K562 (cell line): ENCODE results near the gene DHX58. TPM values are rescaled to one million over a fixed set of nuclear protein-coding genes. Genes with fewer than 3 reads are reported as not detected.

ENCODE experiments used
- BRF1 ChIP-seq: IDR thresholded peaks from 3 replicates; pipeline ENCODE4 v1.6.1; 2011; ENCODE audit warnings: borderline replicate concordance, mild to moderate bottlenecking; ENCODE audit not compliant: insufficient read length; ENCODE audit errors: extremely low read depth
- CBFB ChIP-seq: sonication (generic); formaldehyde crosslinking; IDR thresholded peaks from 2 replicates; pipeline ENCODE4 v1.4.0; 2020; ENCODE audit warnings: mild to moderate bottlenecking, missing genetic modification reagents
- CREB3L1 ChIP-seq: fragments of 450-650 bp; IDR thresholded peaks from 2 replicates; pipeline ENCODE4 v1.6.1; 2014; ENCODE audit warnings: low read depth, mild to moderate bottlenecking, moderate library complexity, borderline replicate concordance
- FUS ChIP-seq: fragments of 200-400 bp; formaldehyde crosslinking; optimal IDR thresholded peaks from 2 replicates; pipeline ENCODE3; 2017; ENCODE audit warnings: low read depth, low read length
- HLTF ChIP-seq: fragments of 450-650 bp; IDR thresholded peaks from 2 replicates; pipeline ENCODE4 v1.6.1; 2016
- KDM5B ChIP-seq: fragments of 200-600 bp; sonication (generic); IDR thresholded peaks from 2 replicates; pipeline ENCODE4 v1.6.1; 2012; ENCODE audit warnings: low read depth, mild to moderate bottlenecking, moderate library complexity, low read length, control low read depth, inconsistent platforms; ENCODE audit not compliant: insufficient replicate concordance
- NCOR1 ChIP-seq: fragments of 450-650 bp; IDR thresholded peaks from 2 replicates; pipeline ENCODE4 v1.6.1; 2016; ENCODE audit warnings: mild to moderate bottlenecking, moderate library complexity
- NFRKB ChIP-seq: fragments of 450-650 bp; IDR thresholded peaks from 2 replicates; pipeline ENCODE4 v1.6.1; 2016; ENCODE audit warnings: low read depth
- NR2C1 ChIP-seq, 2 experiments: fragments of 450-650 bp; IDR thresholded peaks; 2 replicates each; pipeline ENCODE4 v1.6.1; 2017; ENCODE audit warnings: mild to moderate bottlenecking in 2 of 2, antibody characterized with exemption in 1 of 2, inconsistent platforms in 1 of 2, missing compliant biosample characterization in 1 of 2, missing genetic modification characterization in 1 of 2
- REST ChIP-seq, 2 experiments: fragments of 450-650 bp; formaldehyde crosslinking in 1 of 2; IDR thresholded peaks; 2 replicates each; pipeline versions ENCODE4 v1.4.0 to v1.6.1; 2014 to 2020; ENCODE audit warnings: mild to moderate bottlenecking in 2 of 2, borderline replicate concordance in 1 of 2, low read depth in 1 of 2
- SIX5 ChIP-seq, 2 experiments: IDR thresholded peaks; 2 replicates each; pipeline ENCODE4 v1.6.1; 2011; ENCODE audit warnings: low read length in 2 of 2, borderline replicate concordance in 1 of 2, low read depth in 1 of 2, mild to moderate bottlenecking in 1 of 2, moderate library complexity in 1 of 2; ENCODE audit not compliant: insufficient read depth in 1 of 2
- SOX6 ChIP-seq: fragments of 450-650 bp; IDR thresholded peaks from 2 replicates; pipeline ENCODE4 v1.6.1; 2014; ENCODE audit warnings: mild to moderate bottlenecking
- SREBF1 ChIP-seq: fragments of 150-350 bp; IDR thresholded peaks from 2 replicates; pipeline ENCODE4 v1.6.1; 2014; ENCODE audit warnings: antibody characterized with exemption, low read depth, low read length, borderline replicate concordance
- TAF1 ChIP-seq: IDR thresholded peaks from 2 replicates; pipeline ENCODE4 v1.6.1; 2011; ENCODE audit warnings: mild to moderate bottlenecking, low read length, moderate library complexity; ENCODE audit not compliant: insufficient read depth, control insufficient read depth, severe bottlenecking; ENCODE audit errors: extremely low read depth
- polyA plus RNA-seq, 8 experiments: library from polyadenylated mRNA; depleted of rRNA in 4 of 8; stranded (reverse) in 5 of 8; unstranded in 3 of 8; fragments of >200 nt; fragmentation: Nextera tagmentation in 2 of 8; fragmentation: Illumina TruSeq in 1 of 8; extraction: Ambion mirVana in 2 of 8; extraction: Trizol in 1 of 8; gene quantifications; 2 replicates each; pipeline versions ENCODE4 v1.2.1 to v1.2.3, GENCODE V29; 2011 to 2014; ENCODE audit warnings: inconsistent platforms in 1 of 8, missing spikeins in 1 of 8
- total RNA-seq, 7 experiments: library from RNA; depleted of rRNA in 6 of 7; stranded (reverse); fragments of >200 nt in 6 of 7; fragmentation: Illumina TruSeq in 2 of 7; extraction: Trizol in 2 of 7; gene quantifications; 2 replicates each; pipeline versions ENCODE4 v1.2.1 to v1.2.3, GENCODE V29; 2011 to 2021; ENCODE audit warnings: low replicate concordance in 1 of 7
- TF ChIP-seq, protein P1 (sequence below): sonication (generic); formaldehyde crosslinking; IDR thresholded peaks from 2 replicates; pipeline ENCODE4 v1.9.0; 2022; ENCODE audit warnings: mild to moderate bottlenecking, missing genetic modification reagents

The DHX58 gene
- total and polyA plus RNA-seq, 9 of the 15 experiments (the other 6 are each of a cell fraction or from before 2014, with no cell fraction given): 0.15 to 3.0 (median 1.4) TPM

DNA sequence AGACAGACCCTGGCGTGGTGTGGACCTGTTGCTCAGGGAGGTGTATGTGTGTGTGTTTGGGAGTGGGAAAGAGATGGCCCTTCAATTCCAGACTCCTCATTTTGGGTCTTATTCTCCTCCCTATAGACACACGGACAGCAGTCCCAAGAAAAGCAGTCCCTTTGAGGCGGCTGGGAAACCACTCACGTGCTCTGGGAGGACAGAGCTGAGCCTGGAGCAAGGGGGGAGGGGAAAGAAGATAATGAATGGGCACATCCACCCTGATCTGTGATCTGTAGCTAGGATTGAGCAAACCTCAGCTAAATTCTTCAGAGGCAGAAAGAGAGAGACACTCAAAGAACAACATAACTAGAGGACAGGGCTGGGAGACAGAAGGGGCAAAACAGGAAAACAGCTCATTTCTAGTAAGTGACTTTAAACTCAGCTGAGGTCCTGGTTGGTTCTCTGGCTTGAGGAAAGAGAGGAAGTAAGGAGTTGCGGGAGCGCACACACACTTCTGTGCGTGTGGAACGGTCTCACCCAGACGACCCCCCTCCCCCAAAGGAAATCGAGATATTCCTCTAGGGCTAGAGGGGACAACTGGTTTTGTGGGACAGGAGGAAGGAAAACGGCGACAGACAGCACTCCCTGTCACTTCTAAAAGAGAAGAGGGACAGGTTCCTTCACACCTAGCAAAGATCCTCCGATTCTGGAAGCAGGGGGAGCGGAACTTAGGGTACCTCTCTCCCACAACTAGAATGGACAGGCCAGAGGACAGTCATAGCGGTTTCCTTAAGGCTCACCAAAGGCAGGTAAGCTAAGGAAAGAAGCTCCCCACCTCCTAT is 41.6 kb upstream of the DHX58 start (continued):
- TF ChIP-seq TAF1: no peak
- no peak for TF ChIP-seq CBFB
- no peak for TF ChIP-seq NCOR1
- TF ChIP-seq SOX6: no peak
- TF ChIP-seq SIX5 (IDR thresholded peaks at IDR 0.05; ENCODE audit: borderline replicate concordance in 1 of 2, insufficient read depth in 1 of 2, low read depth in 1 of 2, low read length in 2 of 2): no peak
- TF ChIP-seq CREB3L1: no peak
- TF ChIP-seq REST (IDR thresholded peaks at IDR 0.05; ENCODE audit: borderline replicate concordance): no peak
- TF ChIP-seq REST (CRISPR knock-in tag; IDR thresholded peaks at IDR 0.05; ENCODE audit: low read depth): no peak
- TF ChIP-seq HLTF: no peak
- no peak for TF ChIP-seq NR2C1 (IDR thresholded peaks at IDR 0.05)
- TF ChIP-seq NR2C1 (tag; IDR thresholded peaks at IDR 0.05): no peak
- TF ChIP-seq, protein P1, sequence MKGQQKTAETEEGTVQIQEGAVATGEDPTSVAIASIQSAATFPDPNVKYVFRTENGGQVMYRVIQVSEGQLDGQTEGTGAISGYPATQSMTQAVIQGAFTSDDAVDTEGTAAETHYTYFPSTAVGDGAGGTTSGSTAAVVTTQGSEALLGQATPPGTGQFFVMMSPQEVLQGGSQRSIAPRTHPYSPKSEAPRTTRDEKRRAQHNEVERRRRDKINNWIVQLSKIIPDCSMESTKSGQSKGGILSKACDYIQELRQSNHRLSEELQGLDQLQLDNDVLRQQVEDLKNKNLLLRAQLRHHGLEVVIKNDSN (CRISPR knock-in tag): no peak
- TF ChIP-seq BRF1: no peak
- TF ChIP-seq SREBF1: no peak
- peak; percentile 19 for TF ChIP-seq KDM5B
- no peak for TF ChIP-seq FUS
- no peak for TF ChIP-seq NFRKB
